Kidney capillary endothelial cell (primary cell): ENCODE results near the gene HTN3.
"Not testable (repeated sequence)": the region's sequence is repeated elsewhere in the genome, so short reads cannot be mapped to it uniquely, and the experiment has no call there.

ENCODE experiments used
- DNase-seq: peaks from one replicate; pipeline ENCODE4 v3.0.0-alpha.2; 2018; ENCODE audit warnings: low spot score

Gene HTN3

GRCh38 chr4:70028159-70028558 is at the start of gene HTN3:
TSS of gene HTN3 (plus strand) at chr4:70028459. CDS start at chr4:70030741, 2,282 bp downstream.
- not testable (repeated sequence) for DNase-seq

- no peak for DNase-seq
Observed at GRCh38 chr4:69984030-69984443, 44.2 kb upstream of the HTN3 start.

GRCh38 chr4:69986663-69987062 is 41.6 kb upstream of the HTN3 start:
- DNase-seq, result no peak

- no peak for DNase-seq
Observed at GRCh38 chr4:69991016-69991415, 37.2 kb upstream of the HTN3 start.

- DNase-seq, result no peak
Observed at GRCh38 chr4:69994782-69995181, 33.5 kb upstream of the HTN3 start.

GRCh38 chr4:69995526-69996016 is 32.7 kb upstream of the HTN3 start, which contains the start of gene STATH:
TSS of gene STATH (plus strand) at chr4:69995966. CDS start at chr4:69998438, 2,472 bp downstream.
- peak; percentile 3 for DNase-seq

GRCh38 chr4:69999420-69999819 is 28.8 kb upstream of the HTN3 start:
- DNase-seq, result peak; percentile 42

GRCh38 chr4:70000711-70001110 is 27.5 kb upstream of the HTN3 start:
- DNase-seq, result no peak

- no peak for DNase-seq
Observed at GRCh38 chr4:70002507-70002906, 25.8 kb upstream of the HTN3 start.

GRCh38 chr4:70008771-70009170 is 19.5 kb upstream of the HTN3 start:
- DNase-seq, result no peak

- not testable (repeated sequence) for DNase-seq
Observed at GRCh38 chr4:70019006-70019405, 9.3 kb upstream of the HTN3 start.

GRCh38 chr4:70023218-70023617 is 5.0 kb upstream of the HTN3 start:
- DNase-seq, result no peak

- no peak for DNase-seq
Observed at GRCh38 chr4:70027011-70027410, 1.2 kb upstream of the HTN3 start.

GRCh38 chr4:70037559-70037958 is 9.3 kb downstream of the HTN3 start:
- DNase-seq, result not testable (repeated sequence)

GRCh38 chr4:70039928-70040327 is 11.7 kb downstream of the HTN3 start:
- DNase-seq, result not testable (repeated sequence)

- no peak for DNase-seq
Observed at GRCh38 chr4:70041652-70042286, 13.5 kb downstream of the HTN3 start.

- DNase-seq, result not testable (repeated sequence)
Observed at GRCh38 chr4:70050138-70050537, 21.9 kb downstream of the HTN3 start, which contains the start of gene HTN1. TSS of gene HTN1 (plus strand) at chr4:70050438. CDS start at chr4:70053077, 2,639 bp downstream.

- not testable (repeated sequence) for DNase-seq
Observed at GRCh38 chr4:70056534-70056933, 28.3 kb downstream of the HTN3 start.

GRCh38 chr4:70057651-70058050 is 29.4 kb downstream of the HTN3 start:
- no peak for DNase-seq

- DNase-seq, result no peak
Observed at GRCh38 chr4:70059149-70059548, 30.9 kb downstream of the HTN3 start.

GRCh38 chr4:70062000-70062399 is 33.7 kb downstream of the HTN3 start:
- no peak for DNase-seq

GRCh38 chr4:70080205-70080604 is 51.9 kb downstream of the HTN3 start:
- DNase-seq, result no peak
